Measurements from ENCODE around the gene AMH.
"Not testable (repeated sequence)": the region's sequence is repeated elsewhere in the genome, so short reads cannot be mapped to it uniquely, and the experiment has no call there.

AMH gene

DNA sequence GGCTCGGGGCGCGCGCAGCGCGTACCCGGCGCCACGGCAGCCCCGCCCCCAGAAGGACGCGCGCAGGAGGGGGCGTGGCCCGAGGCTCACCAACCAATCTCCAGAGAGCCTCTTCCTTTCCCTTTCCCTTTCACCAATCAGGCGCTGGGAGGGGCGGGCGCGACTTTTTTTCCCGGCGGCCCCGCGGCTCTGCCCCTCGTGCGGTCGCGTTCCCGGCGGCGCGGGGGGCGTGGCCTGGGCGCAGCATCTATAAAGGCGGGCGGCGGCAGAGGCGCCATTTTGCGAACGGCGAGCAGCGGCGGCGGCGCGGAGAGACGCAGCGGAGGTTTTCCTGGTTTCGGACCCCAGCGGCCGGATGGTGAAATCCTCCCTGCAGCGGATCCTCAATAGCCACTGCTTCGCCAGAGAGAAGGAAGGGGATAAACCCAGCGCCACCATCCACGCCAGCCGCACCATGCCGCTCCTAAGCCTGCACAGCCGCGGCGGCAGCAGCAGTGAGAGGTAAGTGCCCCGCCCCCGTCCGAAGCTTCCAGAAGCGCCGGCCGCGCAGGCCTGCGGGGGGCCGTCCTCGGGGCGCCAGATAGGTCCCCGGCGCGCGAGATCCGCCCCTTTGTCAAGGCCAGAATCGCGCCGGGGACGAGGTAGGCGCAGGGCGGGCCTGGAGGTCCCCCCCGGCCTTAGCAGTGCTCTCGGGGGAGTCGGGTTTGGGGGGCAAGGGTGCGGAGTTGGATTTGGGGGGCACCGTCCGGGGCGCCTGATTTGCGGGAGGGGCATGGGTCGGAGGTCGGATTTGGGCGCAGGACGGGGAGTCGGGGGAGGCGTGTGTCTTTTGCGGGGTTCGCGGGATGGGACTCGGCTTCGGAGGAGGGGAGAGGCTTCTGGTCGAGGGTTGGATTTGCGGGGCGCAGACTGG, 20.4 kb downstream of the AMH start:
- no peak for DNase-seq (ENCODE audit: low read depth, low spot score)

DNA sequence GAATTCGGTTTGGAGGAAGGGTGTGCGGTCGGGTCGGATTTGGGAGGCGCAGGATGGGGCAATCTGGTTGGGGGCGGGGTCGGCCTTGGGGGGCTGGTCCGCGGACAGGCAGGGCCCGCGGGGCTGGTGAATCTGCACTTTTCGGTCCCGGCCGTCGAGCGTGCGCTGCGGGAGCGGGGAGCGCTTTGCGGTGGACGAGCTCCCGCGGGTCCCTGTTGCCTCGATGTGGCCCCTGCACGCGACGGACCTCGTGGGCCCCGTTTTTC, 21.0 kb downstream of the AMH start:
- no peak for DNase-seq (ENCODE audit: low read depth, low spot score)

DNA sequence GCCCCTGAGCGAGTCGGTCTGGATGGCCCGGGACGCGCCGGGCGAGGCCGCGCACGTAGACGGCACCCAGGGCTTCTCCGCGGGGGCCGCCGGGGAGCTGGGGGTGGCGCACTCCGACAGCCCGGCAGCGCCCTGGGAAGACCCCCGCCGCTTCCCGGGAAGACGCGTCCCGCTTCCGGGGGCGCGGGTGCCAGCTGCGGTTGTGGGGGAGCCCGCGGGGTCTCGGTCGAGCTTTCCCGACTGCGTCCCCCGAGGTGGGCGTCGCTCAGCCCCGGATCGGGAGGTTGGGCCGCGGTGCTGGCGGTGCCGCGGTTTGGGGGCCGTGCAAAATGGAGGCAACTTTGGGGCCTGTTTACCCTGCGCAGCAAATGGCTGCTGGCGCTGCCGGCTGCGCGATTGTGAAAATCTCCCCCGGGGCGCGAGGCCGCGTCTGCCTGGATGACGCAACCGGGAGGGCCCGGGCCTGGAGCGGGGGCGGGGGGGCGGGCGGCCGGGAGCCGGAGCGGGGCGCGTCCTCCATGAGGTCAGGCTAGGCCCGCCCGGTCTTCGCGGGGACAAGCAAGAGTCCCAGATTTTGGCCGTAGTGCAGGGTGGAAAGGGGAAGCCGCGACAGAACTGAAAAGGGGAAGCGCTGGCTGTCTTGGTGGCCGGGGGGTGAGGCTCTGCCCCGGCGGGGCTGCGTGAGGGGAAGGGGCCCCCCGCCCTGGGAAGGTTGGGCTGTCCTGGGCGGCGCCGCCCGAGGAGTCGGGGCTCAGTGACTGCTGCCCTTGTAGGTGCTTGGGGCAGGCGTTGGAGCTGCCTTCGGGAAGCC, 21.5 kb downstream of the AMH start:
- no peak for DNase-seq (ENCODE audit: low read depth, low spot score)

DNA sequence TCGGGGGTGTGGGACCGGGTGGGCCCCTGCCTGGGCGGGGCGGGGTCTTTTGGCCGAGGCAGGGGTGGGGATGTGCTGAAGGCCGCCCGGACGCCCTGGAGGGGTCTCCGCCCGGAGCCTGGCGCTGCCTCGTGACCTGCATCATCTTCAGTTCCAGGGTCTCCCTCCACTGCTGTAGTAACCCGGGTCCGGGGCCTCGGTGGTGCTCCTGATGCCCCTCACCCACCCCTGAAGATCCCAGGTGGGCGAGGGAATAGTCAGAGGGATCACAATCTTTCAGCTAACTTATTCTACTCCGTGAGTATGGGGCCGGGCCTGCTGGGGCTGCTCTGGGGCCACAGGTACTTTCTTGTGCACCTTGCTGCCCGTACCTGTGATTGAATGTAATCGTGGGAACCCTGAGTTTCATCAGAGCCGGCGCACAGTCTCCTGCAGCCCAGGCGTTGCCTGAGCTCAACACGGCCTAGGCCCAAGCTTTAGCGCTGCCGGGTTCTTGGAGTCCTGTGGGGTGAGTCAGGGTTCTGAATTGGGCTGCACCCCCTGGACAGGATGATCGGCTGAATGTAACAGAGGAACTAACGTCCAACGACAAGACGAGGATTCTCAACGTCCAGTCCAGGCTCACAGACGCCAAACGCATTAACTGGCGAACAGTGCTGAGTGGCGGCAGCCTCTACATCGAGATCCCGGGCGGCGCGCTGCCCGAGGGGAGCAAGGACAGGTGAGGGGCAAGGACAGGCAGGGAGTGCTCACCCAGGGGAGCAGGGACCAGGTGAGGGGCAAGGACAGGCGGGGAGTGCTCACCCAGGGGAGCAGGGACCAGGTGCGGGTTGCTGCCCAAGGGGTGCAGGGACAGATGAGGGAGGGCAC, 22.3 kb downstream of the AMH start:
- DNase-seq (ENCODE audit: low read depth, low spot score): no peak

DNA sequence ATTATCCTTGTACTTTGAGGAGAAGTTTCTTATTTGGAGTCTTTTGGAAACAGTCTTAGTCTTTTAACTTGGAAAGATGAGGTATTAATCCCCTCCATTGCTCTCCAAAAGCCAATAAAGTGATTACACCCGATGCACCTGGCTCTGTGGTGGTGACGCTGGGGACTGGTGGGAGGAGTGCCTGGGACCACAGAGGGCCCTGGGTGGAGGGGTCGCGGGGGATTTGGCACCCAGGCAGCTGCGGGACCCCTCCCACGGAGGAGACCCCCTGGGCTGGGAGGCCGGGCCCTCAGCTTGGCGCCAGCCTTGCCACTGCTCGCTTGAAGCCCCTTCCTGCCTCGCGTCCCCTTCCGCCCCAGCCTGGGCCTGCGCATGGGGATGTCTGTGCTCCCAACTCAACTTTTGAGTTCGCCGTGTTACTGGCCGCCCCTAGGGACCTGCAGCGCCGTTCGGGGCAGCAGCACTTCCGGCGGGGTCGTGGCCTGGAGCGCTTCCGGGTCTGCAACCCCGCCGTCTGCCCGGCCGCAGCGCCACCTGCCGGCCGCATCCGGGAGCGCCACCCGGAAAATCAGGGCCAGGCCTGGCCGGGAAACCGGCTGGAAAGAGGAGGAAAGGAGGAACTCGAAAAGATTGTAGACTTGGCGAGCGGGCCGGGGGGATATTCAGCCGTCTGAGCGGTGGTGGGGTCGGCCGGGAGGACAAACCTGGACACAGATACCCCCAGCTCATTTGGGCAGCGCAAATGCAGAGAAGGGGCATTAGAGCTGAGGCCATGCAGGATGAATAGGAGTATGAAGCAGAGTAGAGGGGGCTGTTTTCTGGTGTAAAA, 24.4 kb downstream of the AMH start:
- no peak for DNase-seq (ENCODE audit: low read depth, low spot score)

DNA sequence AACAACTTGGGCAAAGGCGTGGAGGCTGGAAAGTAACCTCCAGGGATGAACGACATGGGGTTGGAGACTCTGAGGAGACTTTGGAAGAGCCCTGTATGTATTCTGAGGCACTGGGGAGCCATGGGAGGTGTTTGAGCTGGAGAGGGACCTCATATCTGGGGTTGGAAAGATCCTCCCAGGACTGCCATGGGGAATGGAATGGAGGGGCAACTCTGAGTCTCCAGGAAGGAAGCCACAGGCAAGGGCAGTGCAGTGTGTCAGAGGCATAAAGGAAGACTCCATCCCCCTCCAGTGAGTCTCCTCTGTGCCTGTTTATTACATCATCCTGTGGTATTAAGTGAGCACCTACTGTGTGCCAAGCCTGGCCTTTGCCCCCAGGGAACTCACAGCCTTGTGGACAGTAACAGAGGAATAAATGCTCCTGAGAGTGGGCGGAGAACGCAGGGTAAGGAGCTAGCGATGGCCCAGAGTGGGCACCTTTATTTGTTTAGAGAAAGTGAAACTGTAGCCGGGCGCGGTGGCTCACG, 25.1 kb downstream of the AMH start:
- DNase-seq (ENCODE audit: low read depth, low spot score): no peak

DNA sequence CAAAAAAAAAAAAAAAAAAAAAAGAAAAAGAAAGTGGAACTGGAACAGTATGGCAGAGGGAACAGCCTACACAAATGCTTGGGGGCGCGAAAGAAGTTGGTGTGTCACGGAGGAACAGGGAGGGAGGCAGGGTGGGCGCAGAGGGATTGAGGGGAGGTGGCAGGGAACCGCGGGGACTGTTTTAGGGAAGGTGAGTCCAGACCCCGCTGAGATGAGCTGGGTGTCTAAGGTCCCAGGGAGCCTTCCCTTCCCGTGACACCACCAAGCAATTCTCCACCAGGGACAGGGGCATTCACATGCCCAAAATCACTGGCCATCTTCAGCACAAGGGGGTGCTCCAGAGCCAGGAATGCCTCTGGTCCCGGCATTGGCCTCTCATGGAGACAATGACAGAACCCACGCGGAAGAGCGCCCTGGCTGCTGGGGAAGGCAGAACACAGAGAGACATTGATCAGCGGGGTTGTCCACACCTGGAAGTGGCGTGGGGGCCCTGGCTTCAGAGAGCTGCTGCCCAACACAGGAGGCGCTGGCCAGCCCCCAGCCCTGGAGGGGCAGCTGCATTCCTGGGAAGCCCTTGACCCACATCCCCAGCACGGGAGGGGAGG, 25.9 kb downstream of the AMH start:
- DNase-seq (ENCODE audit: low read depth, low spot score): no peak

DNA sequence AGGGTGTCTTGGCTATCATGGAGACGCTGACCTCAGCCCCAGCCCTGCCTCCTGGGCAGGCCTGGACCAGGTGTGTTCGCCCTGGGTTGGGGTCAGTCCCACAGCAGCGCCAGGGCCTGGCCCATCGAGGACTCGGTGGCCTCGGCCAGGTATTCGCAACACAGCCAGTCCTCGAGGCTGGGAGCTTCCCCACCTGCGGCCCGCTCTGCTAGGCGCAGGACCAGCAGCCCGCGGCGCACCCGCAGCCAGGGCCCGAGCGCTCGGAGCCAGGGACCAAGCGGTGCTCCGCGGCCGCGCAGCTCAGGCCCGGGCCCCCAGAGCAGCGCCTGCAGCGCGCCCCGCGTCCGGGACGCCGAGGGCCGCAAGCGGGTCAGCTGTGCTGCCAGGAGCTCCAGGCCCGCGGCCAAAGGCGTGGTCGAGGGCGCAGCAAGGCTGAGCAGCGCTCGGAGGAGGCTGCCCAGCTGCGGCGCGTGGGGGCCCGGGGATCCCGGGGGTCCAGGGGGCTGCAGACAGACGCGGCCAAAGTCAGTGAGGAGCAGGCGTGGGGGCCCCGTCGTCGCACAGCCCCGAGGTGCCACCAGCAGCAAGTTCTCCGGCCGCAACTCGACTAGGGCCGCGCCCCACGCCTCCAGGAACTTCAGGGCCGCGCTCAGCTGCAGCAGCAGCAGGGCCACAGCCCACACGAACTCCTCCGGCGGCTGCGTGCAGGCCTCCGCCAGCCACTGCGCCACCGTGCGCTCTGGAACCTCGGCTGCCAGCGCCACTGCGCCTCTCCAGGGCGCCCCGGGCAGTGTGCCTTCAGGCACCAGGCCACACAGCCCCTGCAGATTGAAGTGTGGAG, 26.7 kb downstream of the AMH start:
- no peak for DNase-seq (ENCODE audit: low read depth, low spot score)

DNA sequence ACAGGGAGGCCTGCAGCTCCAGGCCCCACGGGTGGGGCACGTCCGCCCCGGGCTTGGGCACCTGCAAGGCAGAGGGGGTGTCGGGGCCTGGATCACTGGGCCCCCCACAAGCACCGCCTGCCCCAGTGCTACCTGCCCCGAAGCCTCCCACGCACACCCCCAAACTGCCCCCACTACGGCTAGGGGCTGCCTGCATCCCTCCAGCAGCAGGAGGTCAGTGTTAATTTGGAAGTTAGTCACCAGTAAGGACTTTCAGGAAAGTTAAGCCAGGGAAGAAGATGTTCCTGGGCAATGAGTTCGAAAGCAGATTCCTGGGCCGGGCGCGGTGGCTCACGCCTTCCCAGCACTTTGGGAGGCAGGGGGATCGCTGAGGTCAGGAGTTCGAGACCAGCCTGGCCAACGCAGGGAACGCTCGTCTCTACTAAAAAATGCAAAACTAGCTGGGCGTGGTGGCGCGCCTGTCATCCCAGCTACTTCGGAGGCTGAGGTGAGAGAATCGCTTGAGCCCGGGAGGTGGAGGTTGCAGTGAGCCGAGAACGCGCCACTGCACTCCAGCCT, 27.4 kb downstream of the AMH start:
- DNase-seq (ENCODE audit: low read depth, low spot score): no peak

DNA sequence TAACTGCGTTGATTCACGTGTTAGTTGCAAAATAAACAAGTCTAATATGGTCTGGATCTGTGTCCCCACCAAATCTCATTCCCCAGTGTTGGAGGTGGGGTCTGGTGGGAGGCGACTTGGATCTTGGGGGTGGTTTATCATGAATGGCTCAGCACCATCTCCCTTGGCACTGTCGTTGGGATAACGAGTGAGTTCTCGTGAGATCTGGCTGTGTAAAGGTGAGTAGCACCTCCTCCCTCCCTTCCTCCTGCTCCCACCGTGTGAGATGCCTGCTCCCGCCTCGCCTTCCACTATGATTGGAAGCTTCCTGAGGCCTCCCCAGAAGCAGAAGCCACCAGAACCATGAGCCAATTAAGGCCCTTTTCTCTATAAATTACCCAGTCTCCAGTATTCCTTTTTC, 28.0 kb downstream of the AMH start:
- no peak for DNase-seq (ENCODE audit: low read depth, low spot score)

DNA sequence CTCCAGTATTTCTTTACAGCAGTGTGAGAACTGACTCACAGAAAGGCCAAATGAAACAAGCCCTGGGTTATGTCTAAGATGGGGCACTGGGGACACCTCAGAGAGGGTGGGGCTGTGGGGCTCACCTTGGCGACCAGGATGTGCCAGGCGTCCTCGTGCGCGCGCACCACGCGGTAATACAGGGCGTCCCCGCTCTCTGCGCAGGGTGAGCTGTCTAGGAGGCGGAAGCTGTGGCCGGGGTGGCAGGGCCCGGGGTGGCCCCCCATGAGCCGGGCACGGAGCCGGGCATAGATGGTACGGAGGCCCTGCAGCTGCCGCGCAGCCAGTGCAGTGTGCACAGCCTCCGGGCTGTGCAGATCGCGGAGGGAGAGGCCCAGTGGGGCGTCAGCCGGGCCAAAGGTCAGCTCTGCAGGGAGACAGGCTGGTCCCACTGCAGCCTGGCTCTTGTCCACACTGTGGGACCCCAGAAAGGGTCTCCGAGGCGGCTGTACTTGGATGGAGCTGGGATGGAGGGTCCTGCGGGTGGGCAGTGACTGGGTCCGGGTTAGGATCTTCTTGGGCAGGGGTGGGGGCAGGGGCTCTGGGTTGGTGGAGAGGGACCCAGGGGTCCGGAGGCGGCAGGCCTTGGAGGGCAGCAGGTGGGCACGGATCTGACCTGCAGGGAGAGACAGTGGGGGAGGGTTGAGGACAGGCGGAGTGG, 29.5 kb downstream of the AMH start:
- DNase-seq (ENCODE audit: low read depth, low spot score): no peak

DNA sequence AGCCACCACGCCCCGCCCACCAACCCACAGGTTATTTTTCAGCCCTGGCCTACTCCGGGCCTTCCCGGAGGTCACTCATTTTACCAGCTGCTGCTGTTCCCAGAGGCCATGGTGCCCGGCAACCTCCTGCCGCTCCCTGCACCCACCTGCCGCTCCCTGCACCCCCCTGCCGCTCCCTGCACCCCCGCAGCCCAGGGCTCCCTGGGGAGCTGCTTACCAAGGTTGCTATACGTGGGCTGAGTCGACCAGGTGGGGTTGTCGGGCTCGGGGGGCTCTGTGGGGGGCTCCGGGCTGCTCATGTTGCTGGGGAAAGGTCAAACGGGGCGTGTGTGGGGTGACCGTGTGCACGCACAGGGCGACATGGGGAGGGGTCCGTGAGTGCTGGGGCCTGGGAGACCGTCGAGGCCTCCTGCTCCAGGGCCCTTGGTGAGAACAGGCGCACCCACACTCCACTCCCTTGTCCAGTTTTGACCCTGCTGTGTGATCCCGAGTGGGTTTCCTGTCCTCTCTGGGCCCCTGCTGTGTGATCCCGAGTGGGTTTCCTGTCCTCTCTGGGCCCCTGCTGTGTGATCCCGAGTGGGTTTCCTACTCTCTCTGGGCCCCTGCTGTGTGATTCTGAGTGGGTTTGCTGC, 31.6 kb downstream of the AMH start:
- DNase-seq (ENCODE audit: low read depth, low spot score): no peak

DNA sequence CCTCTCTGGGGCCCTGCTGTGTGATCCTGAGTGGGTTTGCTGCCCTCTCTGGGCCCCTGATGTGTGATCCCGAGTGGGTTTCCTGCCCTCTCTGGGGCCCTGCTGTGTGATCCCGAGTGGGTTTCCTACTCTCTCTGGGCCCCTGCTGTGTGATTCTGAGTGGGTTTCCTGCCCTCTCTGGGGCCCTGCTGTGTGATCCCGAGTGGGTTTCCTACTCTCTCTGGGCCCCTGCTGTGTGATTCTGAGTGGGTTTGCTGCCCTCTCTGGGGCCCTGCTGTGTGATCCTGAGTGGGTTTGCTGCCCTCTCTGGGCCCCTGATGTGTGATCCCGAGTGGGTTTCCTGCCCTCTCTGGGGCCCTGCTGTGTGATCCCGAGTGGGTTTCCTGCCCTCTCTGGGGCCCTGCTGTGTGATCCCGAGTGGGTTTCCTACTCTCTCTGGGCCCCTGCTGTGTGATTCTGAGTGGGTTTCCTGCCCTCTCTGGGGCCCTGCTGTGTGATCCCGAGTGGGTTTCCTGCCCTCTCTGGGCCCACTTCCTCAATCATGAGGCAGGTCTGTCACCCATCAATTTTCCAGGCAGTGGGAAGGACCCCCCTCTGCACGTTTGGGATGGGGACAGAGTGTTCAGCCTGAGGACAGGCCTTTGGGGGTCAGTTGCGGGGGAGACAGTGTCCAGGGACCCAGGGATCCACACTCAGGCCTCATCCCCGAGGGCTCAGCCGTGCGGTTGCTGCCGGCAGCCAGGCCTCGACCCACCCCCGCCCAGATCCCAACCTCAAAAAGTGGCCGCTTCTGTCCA, 32.3 kb downstream of the AMH start:
- DNase-seq (ENCODE audit: low read depth, low spot score): not testable (repeated sequence)

DNA sequence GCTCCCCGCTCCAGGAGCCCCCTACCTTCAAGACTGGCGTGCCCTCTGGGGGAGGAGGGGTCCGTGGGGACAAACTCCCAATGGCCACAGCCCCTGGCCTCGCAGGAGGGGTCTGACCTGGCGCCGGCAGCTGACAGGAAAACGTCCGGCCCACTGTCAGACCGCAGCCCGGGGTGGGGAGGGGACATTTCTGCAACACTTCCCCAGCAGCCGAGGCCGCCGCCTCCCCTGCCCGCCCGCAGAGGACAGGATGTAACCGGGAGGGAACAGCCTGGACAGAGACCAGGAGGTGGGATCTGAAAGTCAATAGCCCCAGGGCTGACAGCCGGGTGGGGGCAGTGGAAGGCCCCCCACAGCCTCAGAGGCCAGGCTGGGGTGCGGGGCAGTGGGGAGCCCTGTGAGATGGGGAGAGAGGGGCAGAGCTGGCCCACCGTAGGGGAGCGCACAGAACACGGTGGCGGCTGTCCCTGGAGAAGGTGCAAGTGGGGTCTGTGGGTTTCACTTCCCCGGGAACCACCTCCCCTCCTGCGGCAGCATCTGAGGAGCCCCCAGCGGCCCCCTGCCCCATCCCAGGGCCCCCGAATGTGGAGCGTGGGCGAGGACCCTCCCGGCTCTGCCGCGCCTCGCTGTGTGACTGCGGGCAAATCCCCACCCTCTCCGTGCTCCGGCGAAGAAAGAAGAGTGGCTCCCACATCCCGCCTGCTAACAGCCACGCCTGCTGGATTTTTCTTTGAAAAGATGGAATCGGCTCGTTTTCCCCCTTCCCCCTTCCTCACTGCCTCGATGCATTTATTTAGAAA, 33.1 kb downstream of the AMH start, which contains the start of gene PEAK3:
TSS of gene PEAK3 (minus strand) at position 114 of the 800 bp plus-strand sequence. CDS start 1,244 bp downstream, outside the sequence.
- no peak for DNase-seq (ENCODE audit: low read depth, low spot score)

DNA sequence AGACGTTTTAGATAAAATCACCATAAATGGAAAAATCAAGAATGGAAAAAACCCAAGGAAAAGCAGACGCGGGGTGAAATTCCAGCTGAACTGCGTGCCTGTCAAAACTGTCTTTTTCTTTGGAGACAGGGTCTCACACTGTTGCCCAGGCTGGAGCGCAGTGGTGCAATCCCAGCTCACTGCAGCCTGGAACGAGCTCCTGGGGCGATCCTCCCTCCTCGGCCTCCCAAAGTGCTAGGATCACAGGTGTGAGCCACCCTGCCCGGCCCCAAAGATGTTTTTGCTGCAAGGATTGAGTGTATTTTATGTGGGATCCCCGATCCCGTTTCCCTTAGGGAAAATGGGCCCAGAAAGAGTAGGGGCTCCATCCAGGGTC, 33.7 kb downstream of the AMH start:
- no peak for DNase-seq (ENCODE audit: low read depth, low spot score)

DNA sequence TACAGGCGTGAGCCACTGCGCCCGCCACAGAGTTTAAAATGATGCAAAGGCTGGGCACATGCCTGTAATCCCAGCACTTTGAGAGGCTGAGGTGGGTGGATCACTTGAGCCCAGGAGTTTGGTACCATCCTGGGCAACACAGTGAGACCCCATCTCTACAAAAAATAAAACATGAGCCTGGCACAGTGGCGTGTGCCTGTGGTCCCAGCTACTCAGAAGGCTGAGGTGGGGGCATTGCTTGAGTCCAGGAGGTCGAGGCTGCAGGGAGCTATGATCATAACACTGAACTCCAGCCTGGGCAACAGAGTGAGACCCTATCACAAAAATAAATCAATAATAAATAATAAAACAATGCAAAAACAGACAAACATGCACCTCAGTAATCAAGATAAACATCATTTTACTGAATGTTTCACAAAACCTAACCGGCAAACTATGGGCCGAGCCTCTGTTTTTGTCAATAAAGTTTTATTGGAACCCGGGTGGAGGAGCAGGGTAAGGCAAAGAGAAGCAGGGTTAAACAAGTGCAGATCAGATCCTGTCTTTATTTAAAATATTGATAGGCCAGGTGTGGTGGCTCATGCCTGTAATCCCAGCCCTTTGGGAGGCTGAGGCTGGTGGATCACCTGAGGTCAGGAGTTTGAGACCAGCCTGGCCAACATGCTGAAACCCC, 34.8 kb downstream of the AMH start:
- no peak for DNase-seq (ENCODE audit: low read depth, low spot score)

Measured in iPS DF 19.7 (cell line).